Kidney (tissue), 14 donors: Measurements from ENCODE around the gene ENPP6. TPM values are rescaled to one million over a fixed set of nuclear protein-coding genes. Genes with fewer than 3 reads are reported as not detected.

ENCODE experiments used
- DNase-seq, 5 donors: peaks; one replicate each; pipeline ENCODE4 v3.0.0-alpha.2; 2013 to 2020
- FAIRE-seq: peaks from 2 replicates; lab custom pipeline; 2012; peaks lifted over from hg19 to GRCh38; lab: Jason Lieb, UNC
- H3K27ac ChIP-seq, 2 donors: one replicate each; pipeline ENCODE4 v1.7.0; 2013; ENCODE audit warnings: low read depth in 2 of 2, low read length in 2 of 2, inconsistent platforms in 1 of 2
- H3K27me3 ChIP-seq: one replicate; pipeline ENCODE4 v1.7.1; 2013; ENCODE audit warnings: low read length, inconsistent platforms; ENCODE audit not compliant: control insufficient read depth, insufficient read depth
- H3K36me3 ChIP-seq, 3 donors: one replicate each; pipeline versions ENCODE4 v1.7.0 to v1.7.1; 2013; ENCODE audit warnings: low read length in 3 of 3, control low read depth in 1 of 3, inconsistent platforms in 1 of 3; ENCODE audit not compliant: insufficient read depth in 3 of 3, control insufficient read depth in 2 of 3
- H3K4me1 ChIP-seq, 3 donors: one replicate each; pipeline versions ENCODE4 v1.7.0 to v1.7.1; 2013; ENCODE audit warnings: low read length in 3 of 3, inconsistent platforms in 1 of 3, low read depth in 1 of 3; ENCODE audit not compliant: control insufficient read depth in 2 of 3, insufficient read depth in 2 of 3
- H3K4me3 ChIP-seq, 3 donors: one replicate each; pipeline versions ENCODE4 v1.7.0 to v1.8.1; 2013; ENCODE audit warnings: low read length in 3 of 3, control low read depth in 1 of 3, inconsistent platforms in 1 of 3
- H3K9ac ChIP-seq, 3 donors: one replicate each; pipeline versions ENCODE4 v1.7.0 to v1.7.1; 2013; ENCODE audit warnings: low read length in 3 of 3, control low read depth in 1 of 3, inconsistent platforms in 1 of 3
- H3K9me3 ChIP-seq, 3 donors: one replicate each; pipeline versions ENCODE4 v1.7.0 to v1.7.1; 2013; ENCODE audit warnings: low read length in 3 of 3, control low read depth in 1 of 3, inconsistent platforms in 1 of 3; ENCODE audit not compliant: control insufficient read depth in 2 of 3, insufficient read depth in 1 of 3
- CTCF ChIP-seq: IDR thresholded peaks from 3 replicates; pipeline ENCODE4 v1.5.1; 2012; ENCODE audit warnings: mild to moderate bottlenecking, moderate library complexity, borderline replicate concordance; ENCODE audit not compliant: insufficient read depth; ENCODE audit errors: extremely low read depth
- intact Hi-C: fragments of 100-400 bp; cut with DNase I; formaldehyde crosslinking; loops from one replicate; pipeline ENCODE4 v1.11.1; 2022
- polyA plus RNA-seq: library from polyadenylated mRNA; stranded (reverse); fragments of 350-450 nt; fragmentation: Illumina TruSeq; extraction: RNeasy Lipid Tissue Mini Kit (QIAGEN cat#74804); gene quantifications from one replicate; pipeline ENCODE4 v1.2.3, GENCODE V29; 2014; ENCODE audit warnings: low read depth, low replicate concordance; ENCODE audit not compliant: insufficient read depth
- total RNA-seq: library from RNA; stranded (reverse); fragmentation: NEBNext Ultra II Directional; extraction: Animal tissue kit (Norgen Biotek cat#: 25700); gene quantifications from one replicate; pipeline ENCODE4 v1.2.1, GENCODE V29; 2021
- donor health status: control.
- donor health status: control.
- donor health status: control.
- donor health status: control.
- donor health status: control.
- donor health status: DM: yes; HTN: yes; CAD: no.
- donor health status: Normal renal cell carcinoma (clear cell type).

ENPP6 gene
- total and polyA plus RNA-seq, 2 donors from 2014 or later = 0.91 to 7.2 TPM

DNA sequence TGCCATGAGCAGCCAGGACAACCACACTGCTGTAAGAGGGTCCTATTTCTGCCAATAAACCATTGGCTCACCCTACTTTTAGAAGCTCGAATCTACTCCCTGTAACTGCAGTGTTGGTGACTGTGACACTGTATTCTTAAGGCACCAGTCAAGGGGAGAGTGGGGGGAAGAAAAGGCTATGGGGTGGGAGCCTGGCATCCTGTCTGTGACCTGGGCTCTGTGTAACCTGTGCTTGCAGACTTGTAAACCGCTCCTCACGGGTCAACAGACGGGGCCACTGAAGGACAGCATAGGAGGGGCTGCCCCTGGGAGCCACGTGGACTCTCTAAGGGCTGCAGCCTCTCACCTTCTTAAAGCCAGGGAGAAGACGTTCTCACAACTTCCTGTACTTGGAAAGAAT lies 42.2 kb upstream of the ENPP6 start:
- Histone ChIP-seq H3K36me3 (no peaks in the 10 kb centered on the region), H3K4me3 (no peak overlapping the region), H3K9me3 (no peaks in the 10 kb centered on the region), H3K4me1 (no peaks in the 10 kb centered on the region), H3K27me3 (no peaks in the 10 kb centered on the region), H3K27ac (no peak overlapping the region), H3K9ac (no peak overlapping the region)
- no peak for TF ChIP-seq CTCF
- no peak for FAIRE-seq
- intact Hi-C loops = no loop called here
- DNase-seq = no peak

DNA sequence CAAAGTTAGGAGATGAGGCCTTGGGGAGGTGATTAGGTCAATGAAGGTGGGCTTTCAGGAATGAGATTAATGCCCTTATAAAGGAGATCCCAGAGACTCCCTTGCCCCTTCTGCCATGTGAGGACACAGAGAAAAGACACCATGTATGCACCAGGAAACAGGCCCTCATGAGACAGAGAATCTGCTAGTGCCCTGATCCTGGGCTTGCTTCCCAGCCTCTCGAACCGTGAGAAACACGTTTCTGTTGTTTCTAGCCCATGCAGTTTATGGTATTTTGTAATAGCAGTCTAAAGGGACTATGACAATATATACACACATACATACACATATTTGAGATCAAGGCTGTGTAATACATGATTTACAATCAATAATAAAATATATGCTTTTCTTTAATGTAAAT lies 41.4 kb upstream of the ENPP6 start:
- no peaks in the 10 kb centered on the region for H3K27me3 ChIP-seq
- TF ChIP-seq CTCF = no peak
- FAIRE-seq = no peak
- H3K4me3 ChIP-seq = no peak overlapping the region
- no peak overlapping the region for H3K9ac ChIP-seq
- no peak overlapping the region for H3K27ac ChIP-seq
- H3K9me3 ChIP-seq = no peaks in the 10 kb centered on the region
- intact Hi-C loops = no loop called here
- H3K36me3 ChIP-seq = no peaks in the 10 kb centered on the region
- DNase-seq = no peak
- H3K4me1 ChIP-seq = no peaks in the 10 kb centered on the region

DNA sequence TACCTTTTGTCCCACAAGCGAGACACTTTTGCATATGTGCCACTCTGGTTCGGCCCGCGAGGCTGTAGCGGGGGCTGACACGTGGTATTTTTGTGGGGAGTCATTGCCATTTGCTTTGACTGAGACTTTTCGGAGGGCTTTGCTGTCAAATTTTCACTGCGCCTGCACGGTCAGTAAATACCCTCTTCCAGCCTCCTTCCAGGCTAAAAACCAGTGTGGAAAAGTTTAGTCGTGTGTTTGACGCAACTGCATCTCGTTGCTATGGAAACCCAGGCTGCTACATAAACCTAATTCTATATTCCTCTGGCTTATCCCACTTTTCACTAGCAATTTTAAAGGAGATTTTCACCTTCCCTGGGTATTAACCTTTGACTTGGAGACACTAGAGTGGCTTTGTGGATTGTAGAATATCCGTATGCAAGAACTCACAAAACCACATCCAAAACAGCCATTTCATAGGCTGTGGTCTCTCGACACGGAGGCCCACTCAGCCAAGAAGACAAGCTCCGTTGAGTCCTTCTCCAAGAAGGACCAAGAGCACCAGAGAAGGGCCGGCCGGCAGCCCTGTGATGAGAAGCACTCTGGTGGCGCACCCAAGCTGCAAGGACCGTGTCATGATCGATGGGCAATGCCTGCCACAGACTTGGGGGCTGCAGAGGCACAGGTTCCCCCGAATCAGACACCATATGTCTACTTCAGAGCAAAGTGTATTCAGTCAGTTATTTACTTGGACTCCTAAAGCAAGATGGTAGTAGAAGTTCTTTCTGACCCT lies 38.4 kb upstream of the ENPP6 start:
- Histone ChIP-seq H3K27ac (no peak overlapping the region), H3K9ac (no peak overlapping the region), H3K4me3 (no peak overlapping the region), H3K27me3 (no peaks in the 10 kb centered on the region), H3K36me3 (no peaks in the 10 kb centered on the region), H3K4me1 (no peaks in the 10 kb centered on the region), H3K9me3 (no peaks in the 10 kb centered on the region)
- FAIRE-seq = no peak
- DNase-seq = no peak
- TF ChIP-seq CTCF = no peak
- intact Hi-C loops = no loop called here

DNA sequence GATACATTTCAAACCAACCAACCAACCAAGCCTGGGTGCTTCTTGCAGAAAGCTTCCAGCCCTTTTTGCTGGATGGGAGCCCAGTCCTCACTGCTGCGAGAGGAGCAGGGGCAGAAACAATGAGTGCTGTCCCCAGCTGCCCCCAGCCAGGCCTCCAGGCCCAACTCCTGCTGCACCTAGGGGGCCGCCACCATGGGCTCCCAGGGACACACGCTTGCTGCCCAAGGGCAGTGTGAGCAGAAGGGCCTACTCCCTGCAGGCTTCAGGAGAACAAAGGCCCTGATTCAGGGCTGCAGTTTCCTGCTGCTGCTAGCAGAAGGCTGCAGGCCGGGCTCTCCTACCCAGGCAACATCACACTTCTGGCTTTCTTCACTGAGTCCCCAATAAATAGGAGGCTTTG lies 37.7 kb upstream of the ENPP6 start:
- TF ChIP-seq CTCF = no peak
- Histone ChIP-seq H3K4me3 (no peak overlapping the region), H3K9me3 (no peaks in the 10 kb centered on the region), H3K27ac (no peak overlapping the region), H3K27me3 (no peaks in the 10 kb centered on the region), H3K9ac (no peak overlapping the region), H3K4me1 (no peaks in the 10 kb centered on the region), H3K36me3 (no peaks in the 10 kb centered on the region)
- intact Hi-C loops = no loop called here
- FAIRE-seq = no peak
- no peak for DNase-seq
